AG04450 (cell line): ENCODE results near the gene ZNF772. TPM values are rescaled to one million over a fixed set of nuclear protein-coding genes. Genes with fewer than 3 reads are reported as not detected.

Experiments used
- CTCF ChIA-PET: fragments of 300-600, 350-600 bp; formaldehyde crosslinking; extraction: SDS; loops from one replicate; lab custom pipeline; 2022; ENCODE audit warnings: antibody characterized with exemption, inconsistent platforms; lab: Charles Lee
- POLR2A ChIA-PET: fragments of 350-600 bp; formaldehyde crosslinking; extraction: SDS; loops from one replicate; lab custom pipeline; 2021; ENCODE audit warnings: antibody characterized with exemption, inconsistent platforms; lab: Yijun Ruan, JAX
- DNase-seq: peaks from one replicate; pipeline ENCODE4 v3.0.0-alpha.2; 2011; ENCODE audit warnings: low read depth, low spot score
- H3K27ac ChIP-seq: one replicate; pipeline ENCODE4 v1.5.1; 2012; ENCODE audit warnings: low read depth, low read length, control low read depth
- H3K27me3 ChIP-seq: one replicate; pipeline ENCODE4 v1.6.0; 2012; ENCODE audit warnings: low read length; ENCODE audit not compliant: control insufficient read depth, insufficient read depth
- H3K4me3 ChIP-seq: 2 replicates; pipeline ENCODE4 v1.5.1; 2011; ENCODE audit warnings: mild to moderate bottlenecking, low read depth, low read length, control low read depth
- H3K9me3 ChIP-seq: 2 replicates; pipeline ENCODE4 v1.5.1; 2012; ENCODE audit warnings: low read length; ENCODE audit not compliant: control insufficient read depth, insufficient read depth
- CTCF ChIP-seq: IDR thresholded peaks from 2 replicates; pipeline ENCODE4 v1.5.1; 2011; ENCODE audit warnings: low read depth, low read length, control low read depth, inconsistent platforms
- polyA plus RNA-seq: library from polyadenylated mRNA; depleted of rRNA; stranded (reverse); fragments of >200 nt; gene quantifications from 2 replicates; pipeline ENCODE4 v1.2.3, GENCODE V29; 2011

The ZNF772 gene
- polyA plus RNA-seq, 1 experiment: 6.6 TPM

GRCh38 chr19:57441979-57442752 is 35.2 kb downstream of the ZNF772 start:
- no peak for TF ChIP-seq CTCF
- Histone ChIP-seq H3K4me3 (no peak overlapping the region), H3K27ac (no peak overlapping the region), H3K9me3 (peaks cover 61% of the 10 kb centered on the region), H3K27me3 (no peaks in the 10 kb centered on the region)
- CTCF ChIA-PET: no interaction called here
- no peak for DNase-seq
- POLR2A ChIA-PET: no interaction called here

GRCh38 chr19:57438925-57439324 is 38.4 kb downstream of the ZNF772 start:
- CTCF ChIA-PET: no interaction called here
- H3K27ac ChIP-seq: no peak overlapping the region

GRCh38 chr19:57437931-57438330 is 39.4 kb downstream of the ZNF772 start:
- CTCF ChIA-PET: no interaction called here
- Histone ChIP-seq H3K27me3 (no peaks in the 10 kb centered on the region), H3K27ac (no peak overlapping the region), H3K9me3 (peaks cover 38% of the 10 kb centered on the region), H3K4me3 (no peak overlapping the region)
- no peak for TF ChIP-seq CTCF
- no peak for DNase-seq
- POLR2A ChIA-PET: no interaction called here

More at GRCh38 chr19:57438925-57439324, 38.4 kb downstream of the ZNF772 start:
- Histone ChIP-seq H3K27me3 (no peaks in the 10 kb centered on the region), H3K9me3 (peaks cover 47% of the 10 kb centered on the region), H3K4me3 (no peak overlapping the region)
- no peak for TF ChIP-seq CTCF
- DNase-seq: no peak
- POLR2A ChIA-PET: no interaction called here

- Histone ChIP-seq H3K4me3 (peak overlapping the region; percentile 87), H3K27ac (no peak overlapping the region), H3K9me3 (peaks cover 30% of the 10 kb centered on the region), H3K27me3 (no peaks in the 10 kb centered on the region)
- TF ChIP-seq CTCF: no peak
- ChIA-PET CTCF (no interaction called here), POLR2A (no interaction called here)
- no peak for DNase-seq
These were observed 40.9 kb downstream of the ZNF772 start for GRCh38 chr19:57436417-57436816.

GRCh38 chr19:57435062-57435978 is 42.0 kb downstream of the ZNF772 start, which contains the start of gene ZNF749:
Gene ZNF749, plus strand, starts transcription at chr19:57435325. Its CDS starts 254 bp downstream, at chr19:57435579.
- DNase-seq: peak; percentile 90
- ChIA-PET CTCF (no interaction called here), POLR2A (interaction anchor here (1.5 kb wide), 1 partner anchor 72 kb away, joined by 5 read pairs; the partner anchor contains the start of genes TRAPPC2B and ZNF547)
- Histone ChIP-seq H3K9me3 (peaks cover 21% of the 10 kb centered on the region), H3K27ac (peak within 1 kb of the TSS; percentile 52), H3K27me3 (no peaks in the 10 kb centered on the region), H3K4me3 (peak within 1 kb of the TSS; percentile 87)
- TF ChIP-seq CTCF: no peak
